HL-60/S4 treated with retinoic acid at 250 ng/mL for 4 days and 3 days (cell line): ENCODE measurements around the gene RPS18.

Experiments used
- in situ Hi-C: fragments of 300-500 bp; cut with MboI; formaldehyde crosslinking; loops from 2 replicates; pipeline ENCODE4 v1.7.0; 2022; ENCODE audit warnings: low sequenced_read_pairs

The RPS18 gene

GRCh38 chr6:33289784-33290315 lies 18.0 kb downstream of the RPS18 start:
- in situ Hi-C loops = no loop called here

DNA sequence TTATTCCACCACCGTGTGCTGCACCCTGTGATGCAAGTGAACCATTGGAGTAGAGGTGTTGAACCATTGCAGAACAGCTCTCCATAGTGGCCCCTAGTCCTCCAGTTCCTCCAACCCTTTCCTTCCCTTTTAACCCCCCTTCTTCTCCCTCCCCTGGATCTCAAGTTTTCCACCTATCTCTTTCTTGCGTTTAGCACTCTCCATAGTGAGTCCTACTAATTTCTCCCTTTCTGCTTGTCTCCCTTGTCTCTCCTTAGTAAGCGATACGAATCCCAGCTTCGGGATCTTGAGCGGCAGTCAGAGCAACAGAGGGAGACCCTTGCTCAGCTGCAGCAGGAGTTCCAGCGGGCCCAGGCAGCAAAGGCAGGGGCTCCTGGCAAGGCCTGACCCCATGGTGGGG lies 18.6 kb downstream of the RPS18 start:
- in situ Hi-C loops = no loop called here

DNA sequence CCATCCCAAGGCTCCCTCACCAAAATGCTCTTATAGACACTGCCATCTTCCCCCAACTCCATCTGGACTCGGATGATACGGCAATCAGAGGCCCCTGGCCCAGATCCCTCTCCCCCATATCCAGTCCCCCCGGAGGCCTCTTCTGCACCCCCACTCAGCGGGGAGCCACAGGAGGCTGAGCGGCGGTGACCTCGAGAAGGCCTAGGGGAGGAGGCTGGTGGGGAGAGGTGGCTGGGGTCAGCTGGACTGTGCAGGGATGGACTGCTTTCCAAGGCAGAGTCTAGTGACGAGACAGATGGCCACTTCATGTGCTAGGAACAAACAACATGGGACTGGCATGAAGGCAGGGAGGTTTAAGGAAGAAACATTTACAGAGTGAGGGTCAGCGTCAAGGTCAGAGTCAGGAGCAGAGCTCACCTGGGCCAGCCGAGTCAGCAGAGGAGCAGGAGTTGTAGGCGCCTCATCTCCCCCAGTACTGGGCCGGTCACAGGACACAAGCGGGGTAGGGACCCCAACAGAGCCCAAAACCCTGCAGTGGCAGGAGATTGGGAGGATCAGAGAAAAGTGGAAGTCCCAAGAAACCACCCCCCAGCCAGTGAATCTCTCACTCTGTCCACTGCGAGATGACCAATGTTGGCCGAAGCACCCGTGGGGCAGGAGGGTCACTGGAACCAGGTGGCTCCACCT lies 21.3 kb downstream of the RPS18 start:
- in situ Hi-C loops = no loop called here

DNA sequence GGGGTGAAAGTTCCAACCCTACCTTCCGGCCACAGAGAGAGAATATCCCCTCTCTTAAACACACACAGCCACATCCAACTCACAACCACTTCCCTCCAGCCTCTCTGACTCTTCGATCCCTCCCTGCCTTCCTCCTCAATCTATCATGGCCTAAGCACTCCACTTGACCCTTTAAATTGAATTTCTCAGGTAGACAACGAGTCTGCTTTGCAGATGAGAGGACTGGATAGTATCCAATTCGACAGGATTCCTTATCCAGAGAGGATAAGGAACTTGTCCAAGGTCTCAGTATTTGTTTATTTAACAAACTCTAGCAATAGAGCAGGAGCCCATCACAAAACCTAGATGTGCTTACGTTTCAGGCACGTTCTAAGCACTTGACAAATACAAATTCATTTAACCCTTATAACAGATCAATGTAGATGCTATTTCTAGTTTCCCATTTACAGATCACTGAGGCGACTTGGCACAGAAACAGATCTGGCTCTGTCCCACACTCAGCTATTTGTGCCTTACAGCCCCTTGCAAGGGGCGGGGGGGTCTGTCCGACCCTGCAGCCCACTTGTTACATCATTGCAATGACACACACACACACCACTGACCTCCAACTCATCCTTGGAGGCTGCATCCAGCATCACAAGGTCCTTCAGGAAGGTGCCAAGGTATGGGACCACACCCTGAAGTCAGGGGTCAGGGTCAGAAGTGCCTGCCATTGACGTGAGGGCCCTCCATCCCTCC lies 22.4 kb downstream of the RPS18 start:
- in situ Hi-C loops = no loop called here

- in situ Hi-C loops = no loop called here
Measured at GRCh38 chr6:33295621-33296369, 23.9 kb downstream of the RPS18 start.

- in situ Hi-C loops = no loop called here
Measured at GRCh38 chr6:33296797-33297405, 25.0 kb downstream of the RPS18 start.

- in situ Hi-C loops = no loop called here
Measured at GRCh38 chr6:33297406-33297955, 25.6 kb downstream of the RPS18 start.

- in situ Hi-C loops = no loop called here
Measured at GRCh38 chr6:33297956-33298772, 26.3 kb downstream of the RPS18 start.

DNA sequence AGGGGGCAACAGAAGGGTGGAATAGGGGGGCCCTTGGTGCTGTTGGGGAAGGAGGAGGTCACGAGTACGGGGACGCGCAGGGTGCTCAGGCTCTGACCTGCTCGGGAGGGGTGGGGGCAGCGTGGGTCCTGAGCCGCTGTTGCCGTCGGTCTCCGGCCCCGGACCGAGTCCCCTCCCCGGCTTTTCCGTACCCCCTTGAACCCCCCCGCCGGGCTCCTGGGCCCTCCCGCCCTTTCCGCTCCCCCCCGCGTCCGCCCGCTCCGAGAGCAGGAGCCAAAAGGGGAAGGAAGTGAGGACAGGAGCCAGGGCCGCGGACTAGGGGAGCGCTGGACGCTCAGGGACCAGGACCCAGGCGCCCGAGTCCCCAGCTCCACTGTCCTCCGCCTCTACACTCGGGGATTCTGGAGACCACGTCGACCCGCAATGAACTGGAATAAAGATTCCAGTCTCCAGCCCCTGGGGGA lies 26.9 kb downstream of the RPS18 start, which contains the start of gene RGL2:
RGL2 (minus strand) TSS at position 170 of the 464 bp plus-strand sequence. CDS start 332 bp downstream, outside the sequence.
- in situ Hi-C loops = no loop called here

DNA sequence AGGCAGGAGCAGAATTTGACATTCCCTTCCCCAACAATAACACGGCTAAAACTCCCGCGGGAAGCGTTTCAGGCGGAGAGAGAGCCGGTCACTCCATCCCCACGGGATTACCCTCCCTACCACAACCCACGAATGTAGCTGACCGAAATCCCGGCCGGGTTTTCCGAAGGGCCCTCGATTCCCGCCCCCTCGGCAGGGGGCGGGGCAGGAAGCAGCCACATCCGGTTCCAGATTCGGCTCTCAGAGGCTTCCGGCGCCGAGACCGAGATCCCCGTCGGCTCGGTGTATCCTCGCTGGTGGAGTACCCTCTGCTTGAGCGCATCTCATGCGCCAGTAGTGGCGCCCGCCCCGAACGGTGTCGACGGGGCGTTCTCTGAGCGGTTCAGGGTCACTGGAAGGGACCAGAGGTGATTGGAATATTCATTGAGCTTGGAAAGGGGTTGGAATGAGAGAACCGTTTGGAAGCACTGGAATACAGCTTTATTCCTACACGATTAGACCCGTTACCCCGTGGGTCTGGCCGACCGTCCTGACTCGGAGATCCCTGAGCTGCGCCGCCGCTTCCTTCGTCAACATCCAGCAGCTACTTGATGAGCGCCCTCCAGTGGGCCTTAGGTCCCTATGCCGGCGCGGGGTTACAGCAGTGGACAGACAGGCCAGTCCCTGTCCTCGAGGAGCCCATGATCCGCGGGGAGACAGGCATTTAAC lies 27.5 kb downstream of the RPS18 start:
- in situ Hi-C loops = no loop called here

GRCh38 chr6:33301877-33302276 lies 30.0 kb downstream of the RPS18 start:
- in situ Hi-C loops = no loop called here

GRCh38 chr6:33304216-33304615 lies 32.3 kb downstream of the RPS18 start:
- in situ Hi-C loops = no loop called here

GRCh38 chr6:33305052-33305451 lies 33.2 kb downstream of the RPS18 start:
- in situ Hi-C loops = no loop called here

DNA sequence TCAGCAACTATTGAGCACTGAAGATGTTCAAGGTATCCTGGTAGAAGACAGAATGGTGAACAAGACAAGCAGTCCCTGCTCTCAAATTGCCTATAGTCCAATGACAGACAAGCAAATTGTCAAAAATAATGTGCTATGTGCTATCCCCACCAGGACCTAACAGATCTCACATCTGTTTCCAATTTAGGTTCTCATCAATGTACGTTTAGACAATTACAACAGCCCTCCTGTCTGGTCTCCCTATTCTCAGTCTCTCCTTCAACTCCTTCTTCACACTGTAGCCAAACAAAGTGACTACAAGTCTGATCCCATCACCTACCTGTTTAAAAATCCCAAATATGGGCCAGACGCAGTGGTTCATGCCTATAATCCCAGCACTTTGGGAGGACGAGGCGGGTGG lies 34.5 kb downstream of the RPS18 start:
- in situ Hi-C loops = no loop called here

- in situ Hi-C loops = no loop called here
Measured at GRCh38 chr6:33312361-33313104, 40.7 kb downstream of the RPS18 start.

- in situ Hi-C loops = no loop called here
Measured at GRCh38 chr6:33313105-33313708, 41.3 kb downstream of the RPS18 start.

GRCh38 chr6:33313709-33314514 lies 42.0 kb downstream of the RPS18 start, which contains the start of gene TAPBP:
Gene TAPBP, minus strand, starts transcription at chr6:33314078. Its CDS starts 37 bp downstream, at chr6:33314041.
- in situ Hi-C loops = no loop called here
